MCF 10A (cell line): ENCODE results near the gene TCF3. TPM values are rescaled to one million over a fixed set of nuclear protein-coding genes. Genes with fewer than 3 reads are reported as not detected.

ENCODE experiments used
- BruUV-seq: library from RNA; stranded (reverse); fragments of 400-500 nt; replicated peaks from 2 replicates; lab custom pipeline; 2021; lab: Mats Ljungman, UMichigan
- CTCF ChIA-PET: fragments of 300-600 bp; sonication (Branson Sonifier 250); formaldehyde crosslinking; extraction: SDS; loops from one replicate; lab custom pipeline; 2021; ENCODE audit warnings: antibody characterized with exemption, inconsistent platforms; lab: Yijun Ruan, JAX
- POLR2A ChIA-PET: fragments of 300-600, 350-650 bp; sonication (Branson Sonifier 250); formaldehyde crosslinking; extraction: SDS; loops from one replicate; lab custom pipeline; 2020; ENCODE audit warnings: antibody characterized with exemption, inconsistent platforms; lab: Yijun Ruan, JAX
- DNase-seq: peaks from one replicate; pipeline ENCODE4 v3.0.0-alpha.2; 2018; ENCODE audit not compliant: unreplicated experiment
- H3K27ac Mint-ChIP-seq: one replicate; pipeline ENCODE4 v1.8.0; 2022; ENCODE audit warnings: mild to moderate bottlenecking, low read depth, mixed read lengths; ENCODE audit not compliant: unreplicated experiment
- H3K27me3 Mint-ChIP-seq: one replicate; pipeline ENCODE4 v1.8.0; 2022; ENCODE audit warnings: mixed read lengths; ENCODE audit not compliant: insufficient read depth, unreplicated experiment
- H3K36me3 Mint-ChIP-seq: one replicate; pipeline ENCODE4 v1.8.0; 2022; ENCODE audit warnings: mild to moderate bottlenecking, moderate library complexity, mixed read lengths; ENCODE audit not compliant: insufficient read depth, unreplicated experiment
- H3K4me1 Mint-ChIP-seq: one replicate; pipeline ENCODE4 v1.8.0; 2022; ENCODE audit warnings: mixed read lengths; ENCODE audit not compliant: insufficient read depth, unreplicated experiment
- H3K4me3 Mint-ChIP-seq: one replicate; pipeline ENCODE4 v1.8.0; 2022; ENCODE audit warnings: mild to moderate bottlenecking, moderate library complexity, mixed read lengths; ENCODE audit not compliant: unreplicated experiment
- H3K9me3 Mint-ChIP-seq: one replicate; pipeline ENCODE4 v1.8.0; 2022; ENCODE audit warnings: mixed read lengths; ENCODE audit not compliant: unreplicated experiment
- intact Hi-C: fragments of 100-400 bp; cut with micrococcal nuclease; formaldehyde crosslinking; loops from 2 replicates; pipeline ENCODE4 v1.14.1; 2022
- total RNA-seq: library from RNA; stranded (reverse); gene quantifications from 2 replicates; pipeline ENCODE4 v1.2.3, GENCODE V29; 2022
- TF ChIP-seq, protein P1 (sequence below): fragments of 200-600 bp; IDR thresholded peaks from one replicate; pipeline ENCODE4 v1.8.0; 2022; ENCODE audit warnings: antibody characterized with exemption, mild to moderate bottlenecking; ENCODE audit not compliant: unreplicated experiment

The TCF3 gene
- total RNA-seq, 1 experiment from 2014 or later: 100 TPM

DNA sequence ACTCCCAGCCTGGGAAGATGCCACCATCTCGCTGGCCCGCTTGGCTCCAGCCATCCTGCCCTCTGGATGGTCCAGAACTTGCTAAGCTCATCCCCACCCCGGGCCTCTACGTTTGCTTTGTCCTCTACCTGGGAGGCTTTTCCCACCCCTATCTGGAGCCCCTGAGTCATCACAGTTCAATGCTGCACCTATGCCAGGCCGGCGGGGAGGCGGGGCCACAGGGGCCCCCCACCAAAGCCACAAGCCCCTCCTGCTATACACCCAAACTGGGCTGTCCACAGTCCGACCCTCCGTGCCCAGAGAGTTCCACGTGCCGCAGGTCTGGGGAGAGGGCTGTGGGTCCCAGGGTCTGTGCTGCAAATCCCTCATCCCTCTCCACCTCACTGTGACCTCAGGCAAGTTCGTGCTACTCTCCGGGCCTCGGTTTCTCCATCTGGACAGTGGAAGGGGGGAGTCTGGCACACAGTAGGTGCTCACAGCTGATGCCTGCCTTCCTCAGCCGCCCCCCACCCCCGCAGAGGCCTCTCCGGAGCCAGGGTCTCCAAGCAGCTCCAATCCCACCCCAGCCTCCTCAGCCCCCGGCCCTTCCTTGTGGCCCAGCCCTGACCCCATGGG is 1.9 kb upstream of the TCF3 start:
- CTCF ChIA-PET: interaction anchor here (0.6 to 0.7 kb wide), 2 partner anchors 108 to 122 kb away, joined by 3 to 4 read pairs; no protein-coding TSS in a partner anchor
- TF ChIP-seq, protein P1, sequence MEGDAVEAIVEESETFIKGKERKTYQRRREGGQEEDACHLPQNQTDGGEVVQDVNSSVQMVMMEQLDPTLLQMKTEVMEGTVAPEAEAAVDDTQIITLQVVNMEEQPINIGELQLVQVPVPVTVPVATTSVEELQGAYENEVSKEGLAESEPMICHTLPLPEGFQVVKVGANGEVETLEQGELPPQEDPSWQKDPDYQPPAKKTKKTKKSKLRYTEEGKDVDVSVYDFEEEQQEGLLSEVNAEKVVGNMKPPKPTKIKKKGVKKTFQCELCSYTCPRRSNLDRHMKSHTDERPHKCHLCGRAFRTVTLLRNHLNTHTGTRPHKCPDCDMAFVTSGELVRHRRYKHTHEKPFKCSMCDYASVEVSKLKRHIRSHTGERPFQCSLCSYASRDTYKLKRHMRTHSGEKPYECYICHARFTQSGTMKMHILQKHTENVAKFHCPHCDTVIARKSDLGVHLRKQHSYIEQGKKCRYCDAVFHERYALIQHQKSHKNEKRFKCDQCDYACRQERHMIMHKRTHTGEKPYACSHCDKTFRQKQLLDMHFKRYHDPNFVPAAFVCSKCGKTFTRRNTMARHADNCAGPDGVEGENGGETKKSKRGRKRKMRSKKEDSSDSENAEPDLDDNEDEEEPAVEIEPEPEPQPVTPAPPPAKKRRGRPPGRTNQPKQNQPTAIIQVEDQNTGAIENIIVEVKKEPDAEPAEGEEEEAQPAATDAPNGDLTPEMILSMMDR: no peak

DNA sequence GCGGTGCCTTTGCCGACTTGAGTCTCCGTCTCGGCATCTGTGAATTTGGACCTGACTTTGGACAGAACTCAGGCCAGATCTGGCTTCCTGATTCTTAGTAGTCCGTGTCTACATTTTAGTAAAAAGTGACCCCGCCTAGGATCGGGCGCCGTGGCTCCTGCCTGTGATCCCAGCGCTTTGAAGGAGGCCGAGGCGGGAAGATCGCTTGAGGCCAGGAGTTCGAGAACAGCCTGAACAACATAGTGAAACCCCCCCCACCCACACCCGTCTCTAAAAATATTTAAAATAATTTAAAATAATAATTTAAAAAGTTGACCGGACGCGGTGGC is 849 bp upstream of the TCF3 start:
- no peak for DNase-seq
- Mint-ChIP-seq H3K4me3 (peak overlapping the region; percentile 73), H3K36me3 (peaks cover 18% of the 10 kb centered on the region), H3K4me1 (no peaks in the 10 kb centered on the region), H3K9me3 (no peaks in the 10 kb centered on the region), H3K27me3 (no peaks in the 10 kb centered on the region), H3K27ac (peak overlapping the region; percentile 89)
- intact Hi-C loops: loop anchor here (5.0 kb wide), 1 partner anchor 46 kb away; the partner anchor contains the start of gene UQCR11
- ChIA-PET POLR2A (interaction anchor here (0.6 to 3.9 kb wide), 10 partner anchors 9 to 160 kb away, joined by 3 to 49 read pairs (median 4); partner anchors contain the start of genes MBD3 and UQCR11), CTCF (interaction anchor here (0.7 kb wide), 1 partner anchor 31 kb away, joined by 4 read pairs; no protein-coding TSS in a partner anchor)
- BruUV-seq: TSS peak; percentile 90
- TF ChIP-seq, protein P1: no peak

More for the DNA sequence above, 1.9 kb upstream of the TCF3 start:
- Mint-ChIP-seq H3K4me1 (no peaks in the 10 kb centered on the region), H3K4me3 (no peak overlapping the region), H3K27me3 (no peaks in the 10 kb centered on the region), H3K27ac (no peak overlapping the region), H3K9me3 (no peaks in the 10 kb centered on the region), H3K36me3 (peaks cover 17% of the 10 kb centered on the region)
- intact Hi-C loops: loop anchor here (5.0 kb wide), 1 partner anchor 47 kb away; the partner anchor contains the start of gene UQCR11
- POLR2A ChIA-PET: no interaction called here
- no peak for DNase-seq
- no TSS peak for BruUV-seq

DNA sequence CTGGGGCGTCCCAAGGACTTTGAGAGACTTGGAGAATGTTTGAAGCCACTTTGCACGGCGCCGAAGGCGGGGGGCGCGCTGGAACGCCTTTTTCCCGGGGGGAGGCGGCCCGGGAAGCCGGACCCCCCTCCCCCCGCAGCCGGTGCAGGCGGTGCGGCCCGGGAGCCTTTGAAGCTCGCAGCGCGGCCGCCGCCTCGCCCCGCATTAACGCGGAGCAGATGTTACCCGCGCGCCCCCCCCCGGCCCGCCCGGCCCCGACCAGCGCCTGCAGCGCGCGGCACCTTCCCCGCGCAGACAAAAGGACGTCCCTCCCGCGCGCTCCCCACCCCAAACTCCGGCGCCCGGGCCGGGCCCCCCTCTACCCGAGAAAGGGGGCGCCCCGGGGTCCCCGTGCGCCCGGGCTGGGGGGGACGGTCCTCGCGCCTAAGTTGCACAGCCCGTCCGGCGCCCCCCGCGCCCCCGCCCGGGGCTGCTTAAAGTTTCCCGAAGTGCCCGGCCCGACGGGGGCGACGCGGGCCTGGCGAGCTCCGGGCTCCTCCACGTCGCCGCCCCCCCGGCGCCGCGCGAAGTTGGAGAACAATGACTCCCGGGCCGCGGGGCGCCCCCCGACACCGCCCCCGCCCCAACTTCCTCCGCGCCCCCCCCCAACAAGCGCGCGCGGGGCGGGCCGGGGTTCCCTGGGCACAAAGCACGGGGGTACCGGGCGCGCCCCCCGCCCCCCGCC is 685 bp downstream of the TCF3 start:
- peaks cover 25% of the 10 kb centered on the region for H3K36me3 Mint-ChIP-seq
- peak overlapping the region; percentile 46 for H3K27ac Mint-ChIP-seq
- H3K4me3 Mint-ChIP-seq: peak overlapping the region; percentile 75
- DNase-seq: peak; percentile 45
- no TSS peak for BruUV-seq
- intact Hi-C loops: loop anchor here (5.0 kb wide), 1 partner anchor 44 kb away; the partner anchor contains the start of gene UQCR11
- no peaks in the 10 kb centered on the region for H3K4me1 Mint-ChIP-seq
- ChIA-PET CTCF (interaction anchor here (0.6 to 1.4 kb wide), 5 partner anchors 12 to 197 kb away, joined by 3 to 5 read pairs (median 4); no protein-coding TSS in a partner anchor), POLR2A (interaction anchor here (0.5 to 3.9 kb wide), 16 partner anchors 11 to 1855 kb away, joined by 3 to 49 read pairs (median 5); partner anchors contain the start of genes CNN2, FZR1, MBD3 and UQCR11)
- no peaks in the 10 kb centered on the region for H3K9me3 Mint-ChIP-seq
- TF ChIP-seq, protein P1: no peak
- no peaks in the 10 kb centered on the region for H3K27me3 Mint-ChIP-seq
